Endothelial cell of umbilical vein (primary cell): ENCODE measurements around the gene SGCD. TPM values are rescaled to one million over a fixed set of nuclear protein-coding genes. Genes with fewer than 3 reads are reported as not detected.

Experiments
- BruUV-seq: library from RNA; stranded (reverse); fragments of 400-500 nt; replicated peaks from 2 replicates; lab custom pipeline; 2021; lab: Mats Ljungman, UMichigan
- CTCF ChIA-PET: fragments of 300-600, 350-600 bp; sonication (Branson Sonifier 250); formaldehyde crosslinking; loops from one replicate; lab custom pipeline; 2021; ENCODE audit warnings: antibody characterized with exemption, inconsistent platforms; lab: Charles Lee
- POLR2A ChIA-PET: fragments of 300-600, 350-600 bp; sonication (Branson Sonifier 250); formaldehyde crosslinking; loops from one replicate; lab custom pipeline; 2021; ENCODE audit warnings: antibody characterized with exemption, inconsistent platforms; lab: Charles Lee
- DNase-seq: peaks from one replicate; pipeline ENCODE4 v3.0.0-alpha.2; 2011; ENCODE audit warnings: low read depth, low spot score
- FAIRE-seq: peaks from 2 replicates; lab custom pipeline; 2011; peaks lifted over from hg19 to GRCh38; lab: Jason Lieb, UNC
- H2AFZ ChIP-seq: 2 replicates; pipeline ENCODE4 v1.6.0; 2012; ENCODE audit warnings: low read depth, low read length, control low read depth, inconsistent platforms
- H3K27ac ChIP-seq: 2 replicates; pipeline ENCODE4 v1.5.1; 2011; ENCODE audit warnings: low read depth, mild to moderate bottlenecking, control low read depth, low read length, moderate library complexity; ENCODE audit not compliant: insufficient read depth
- H3K27me3 ChIP-seq, 2 experiments: 2 replicates each; pipeline versions ENCODE4 v1.6.0 to v1.6.1; 2011; ENCODE audit warnings: low read length in 2 of 2, mixed read lengths in 1 of 2; ENCODE audit not compliant: control insufficient read depth in 2 of 2, insufficient read depth in 2 of 2
- H3K36me3 ChIP-seq, 2 experiments: 2 replicates in 1 of 2; 3 replicates in 1 of 2; pipeline ENCODE4 v1.5.1; 2011; ENCODE audit warnings: low read length in 2 of 2, mild to moderate bottlenecking in 1 of 2, moderate library complexity in 1 of 2; ENCODE audit not compliant: control insufficient read depth in 2 of 2, insufficient read depth in 2 of 2; ENCODE audit errors: extremely low read depth in 1 of 2
- H3K4me1 ChIP-seq: 3 replicates; pipeline ENCODE4 v1.5.1; 2011; ENCODE audit warnings: mild to moderate bottlenecking, low read length; ENCODE audit not compliant: control insufficient read depth, insufficient read depth; ENCODE audit errors: extremely low read depth
- H3K4me2 ChIP-seq: 2 replicates; pipeline ENCODE4 v1.6.1; 2011; ENCODE audit warnings: low read length, control low read depth, mixed read lengths; ENCODE audit not compliant: insufficient read depth
- H3K4me3 ChIP-seq, 3 experiments: fragments of 200-600 bp in 1 of 3; sonication (generic), shearing (Covaris generic) in 1 of 3; replicated peaks in 1 of 3; 2 replicates each; pipeline ENCODE4 v1.5.1; 2011 to 2016; ENCODE audit warnings: control low read depth in 3 of 3, low read length in 3 of 3, mild to moderate bottlenecking in 2 of 3, inconsistent platforms in 1 of 3, low read depth in 1 of 3, moderate library complexity in 1 of 3; ENCODE audit not compliant: insufficient read depth in 1 of 3
- H3K79me2 ChIP-seq: 2 replicates; pipeline ENCODE4 v1.6.0; 2012; ENCODE audit warnings: low read length, inconsistent platforms; ENCODE audit not compliant: control insufficient read depth, insufficient read depth
- H3K9ac ChIP-seq: replicated peaks from 2 replicates; pipeline ENCODE3; 2011; ENCODE audit warnings: low read length, control low read depth; ENCODE audit not compliant: insufficient read depth; ENCODE audit errors: extremely low read depth
- H3K9me1 ChIP-seq: replicated peaks from 3 replicates; pipeline ENCODE4 v1.6.0; 2011; ENCODE audit warnings: mild to moderate bottlenecking, low read length; ENCODE audit not compliant: control insufficient read depth, insufficient read depth; ENCODE audit errors: extremely low read depth
- H3K9me3 ChIP-seq: replicated peaks from 2 replicates; pipeline ENCODE4 v1.5.1; 2012; ENCODE audit warnings: low read length, inconsistent platforms; ENCODE audit not compliant: control insufficient read depth, insufficient read depth
- H4K20me1 ChIP-seq: replicated peaks from 2 replicates; pipeline ENCODE3; 2011; ENCODE audit warnings: mild to moderate bottlenecking, low read length; ENCODE audit not compliant: control insufficient read depth, insufficient read depth; ENCODE audit errors: extremely low read depth
- CTCF ChIP-seq, 2 donors: IDR thresholded peaks; 1 replicate in 1 of 2; 2 replicates in 1 of 2; pipeline ENCODE4 v1.5.1; 2011; ENCODE audit warnings: low read length in 2 of 2, mild to moderate bottlenecking in 2 of 2, moderate library complexity in 2 of 2, control low read depth in 1 of 2, inconsistent platforms in 1 of 2, low read depth in 1 of 2; ENCODE audit not compliant: insufficient read depth in 1 of 2; ENCODE audit errors: extremely low read depth in 1 of 2
- EZH2 ChIP-seq: IDR thresholded peaks from 2 replicates; pipeline ENCODE4 v1.6.1; 2012; ENCODE audit warnings: borderline replicate concordance, low read depth, mild to moderate bottlenecking, moderate library complexity, low read length, inconsistent platforms; ENCODE audit not compliant: severe bottlenecking
- FOS ChIP-seq: IDR thresholded peaks from 2 replicates; pipeline ENCODE4 v1.6.1; 2011; ENCODE audit warnings: mild to moderate bottlenecking, low read length, moderate library complexity, borderline replicate concordance; ENCODE audit not compliant: insufficient read depth
- GATA2 ChIP-seq: IDR thresholded peaks from 2 replicates; pipeline ENCODE4 v1.7.0; 2011; ENCODE audit warnings: low read depth, mild to moderate bottlenecking, moderate library complexity, mixed read lengths, low read length; ENCODE audit not compliant: insufficient read length, insufficient read depth
- JUN ChIP-seq: IDR thresholded peaks from 2 replicates; pipeline ENCODE4 v1.6.1; 2011; ENCODE audit warnings: borderline replicate concordance, low read depth; ENCODE audit not compliant: insufficient read length, insufficient read depth
- MAX ChIP-seq: IDR thresholded peaks from 2 replicates; pipeline ENCODE4 v1.6.1; 2011; ENCODE audit not compliant: insufficient read depth, insufficient read length
- MYC ChIP-seq: IDR thresholded peaks from one replicate; pipeline ENCODE4 v1.6.1; 2011; ENCODE audit warnings: mild to moderate bottlenecking, low read depth, low read length
- POLR2A ChIP-seq: IDR thresholded peaks from 2 replicates; pipeline ENCODE4 v1.6.1; 2012; ENCODE audit warnings: low read depth, mild to moderate bottlenecking, control low read depth, low read length
- POLR2AphosphoS5 ChIP-seq: IDR thresholded peaks from 2 replicates; pipeline ENCODE4 v1.6.1; 2012; ENCODE audit warnings: low read depth, mild to moderate bottlenecking, control low read depth, low read length, moderate library complexity; ENCODE audit not compliant: insufficient read depth
- dilution Hi-C: fragments of 300-500 bp; cut with MboI; formaldehyde crosslinking; loops from one replicate; pipeline ENCODE4 v1.15.0; 2019; ENCODE audit warnings: low sequenced_read_pairs; ENCODE audit not compliant: extremely low pct_ligation_motif_present
- intact Hi-C: fragments of 100-400 bp; cut with micrococcal nuclease; formaldehyde crosslinking; loops from one replicate; pipeline ENCODE4 v1.10.0; 2022
- polyA plus RNA-seq, 4 experiments: library from polyadenylated mRNA; depleted of rRNA in 3 of 4; stranded (reverse) in 3 of 4; unstranded in 1 of 4; fragments of >200 nt; gene quantifications; 2 replicates each; pipeline versions ENCODE4 v1.2.1 to v1.2.3, GENCODE V29; 2011 to 2012; ENCODE audit warnings: missing spikeins in 1 of 4
- total RNA-seq: library from RNA; stranded (reverse); gene quantifications from 2 replicates; pipeline ENCODE4 v1.2.3, GENCODE V29; 2021

SGCD gene
- total and polyA plus RNA-seq, 2 donors (not counting 3 experiments of a cell fraction or from before 2014, with no cell fraction given), result not detected

GRCh38 chr5:156631005-156631404, 304.0 kb downstream of the SGCD start:
- Histone ChIP-seq H3K4me2 (no peak overlapping the region), H3K4me3 (no peak overlapping the region), H3K36me3 (no peaks in the 10 kb centered on the region), H3K79me2 (no peaks in the 10 kb centered on the region), H3K9ac (no peak overlapping the region), H3K4me1 (no peaks in the 10 kb centered on the region), H3K27me3 (no peaks in the 10 kb centered on the region), H3K9me3 (peaks cover 3% of the 10 kb centered on the region), H4K20me1 (no peaks in the 10 kb centered on the region), H2AFZ (no peak overlapping the region), H3K9me1 (no peaks in the 10 kb centered on the region), H3K27ac (no peak overlapping the region)
- FAIRE-seq (no peak), DNase-seq (no peak)
- POLR2A ChIA-PET, result no interaction called here
- TF ChIP-seq CTCF (IDR thresholded peaks at IDR 0.05; ENCODE audit: extremely low read depth in 1 of 2, insufficient read depth in 1 of 2, low read depth in 1 of 2, low read length in 2 of 2) (no peak), EZH2 (no peak), FOS (no peak), POLR2A (no peak), JUN (no peak)
- CTCF ChIA-PET, result no interaction called here
- BruUV-seq, result no TSS peak
- intact Hi-C loops (no loop called here), dilution Hi-C loops (no loop called here)

- intact Hi-C loops, result no loop called here
- no peak overlapping the region for H3K4me3 ChIP-seq
- no peaks in the 10 kb centered on the region for H3K27me3 ChIP-seq
- FAIRE-seq (no peak), DNase-seq (no peak)
- H3K9me1 ChIP-seq, result no peaks in the 10 kb centered on the region
- dilution Hi-C loops, result no loop called here
- H3K79me2 ChIP-seq, result no peaks in the 10 kb centered on the region
- ChIA-PET POLR2A (no interaction called here), CTCF (no interaction called here)
- no peak for TF ChIP-seq CTCF (IDR thresholded peaks at IDR 0.05; ENCODE audit: extremely low read depth in 1 of 2, insufficient read depth in 1 of 2, low read depth in 1 of 2, low read length in 2 of 2)
- TF ChIP-seq POLR2AphosphoS5, result no peak
- no peak for TF ChIP-seq POLR2A
- TF ChIP-seq MAX, result no peak
- no peak for TF ChIP-seq MYC
- no peak for TF ChIP-seq GATA2
- TF ChIP-seq JUN, result no peak
- no peak for TF ChIP-seq EZH2
- TF ChIP-seq FOS, result no peak
- H3K27ac ChIP-seq, result no peak overlapping the region
- H3K9me3 ChIP-seq, result peaks cover 8% of the 10 kb centered on the region
- no TSS peak for BruUV-seq
- no peak overlapping the region for H2AFZ ChIP-seq
- H3K4me1 ChIP-seq, result no peaks in the 10 kb centered on the region
- no peak overlapping the region for H3K9ac ChIP-seq
- no peak overlapping the region for H3K4me2 ChIP-seq
- H3K36me3 ChIP-seq, result no peaks in the 10 kb centered on the region
- no peaks in the 10 kb centered on the region for H4K20me1 ChIP-seq
Observed at GRCh38 chr5:156634301-156634700, 307.3 kb downstream of the SGCD start.
